Hippocampal formation (tissue), 2 donors: ENCODE data around the gene SEPTIN10.

ENCODE experiments used
- DNase-seq, 2 donors: peaks; one replicate each; lab custom pipeline; 2025; lab: John Stamatoyannopoulos, UW

SEPTIN10 gene

DNA sequence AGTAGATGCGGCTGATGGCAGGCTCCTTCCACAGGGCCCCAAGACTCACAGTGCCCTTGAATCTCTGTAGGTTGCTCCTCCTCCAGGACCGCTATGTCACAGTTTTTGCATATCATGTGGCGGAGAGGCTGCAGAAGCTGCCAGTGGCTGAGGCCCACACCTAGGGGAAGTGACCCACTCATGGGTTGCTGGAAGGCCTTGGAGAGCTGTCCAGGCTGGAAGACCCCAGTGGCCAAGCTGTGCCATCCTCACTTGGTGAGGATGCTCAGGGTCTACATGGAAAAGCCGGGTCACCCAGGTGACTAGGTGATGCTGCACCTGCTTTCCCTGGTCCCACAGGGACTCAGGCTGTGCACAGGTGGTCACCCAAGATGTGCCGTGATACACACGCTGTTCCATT is 90.6 kb downstream of the SEPTIN10 start:
- DNase-seq = no peak

- DNase-seq = no peak
Measured at GRCh38 chr2:109522063-109522374, 91.7 kb downstream of the SEPTIN10 start.

DNA sequence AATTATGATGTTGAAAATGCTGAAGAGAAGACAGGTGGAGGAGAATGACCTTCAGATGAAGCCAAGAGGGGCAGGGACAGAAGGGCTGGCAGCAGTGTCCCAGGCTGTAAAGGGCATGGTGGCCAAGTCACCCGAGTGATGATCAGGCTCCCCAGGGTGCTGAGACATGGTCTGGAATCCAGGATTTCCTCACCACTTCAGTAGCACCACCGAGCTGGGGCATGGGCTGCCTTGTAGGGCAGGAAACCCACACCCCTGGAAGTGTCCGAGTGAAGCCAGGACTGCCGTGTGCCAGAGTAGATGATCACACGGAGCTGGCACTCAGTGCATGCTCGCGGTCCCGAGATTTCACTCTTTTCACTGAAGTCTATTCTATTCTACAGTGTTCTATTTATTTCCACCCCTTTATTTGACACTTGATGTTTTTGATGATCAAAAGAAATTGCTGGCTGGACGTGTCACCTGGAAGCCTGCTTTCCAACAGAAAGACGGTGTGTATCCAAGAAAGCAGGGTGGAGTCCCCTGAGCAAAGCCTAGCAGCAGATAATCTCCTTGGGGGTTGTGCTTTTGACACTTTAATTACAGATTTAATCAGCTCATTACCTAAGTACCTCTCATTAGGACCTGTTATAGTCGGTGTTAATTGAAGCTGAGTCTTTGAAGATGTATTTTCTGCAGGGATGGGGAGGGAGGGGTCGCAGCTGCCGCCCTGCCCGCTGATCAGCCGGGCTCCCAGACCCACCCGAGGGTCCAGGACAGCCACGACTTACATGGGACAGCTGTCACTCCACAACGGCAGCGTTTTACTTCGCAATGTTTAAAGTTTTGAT is 92.3 kb downstream of the SEPTIN10 start:
- no peak for DNase-seq

GRCh38 chr2:109519513-109519912 is 94.3 kb downstream of the SEPTIN10 start:
- no peak for DNase-seq

DNA sequence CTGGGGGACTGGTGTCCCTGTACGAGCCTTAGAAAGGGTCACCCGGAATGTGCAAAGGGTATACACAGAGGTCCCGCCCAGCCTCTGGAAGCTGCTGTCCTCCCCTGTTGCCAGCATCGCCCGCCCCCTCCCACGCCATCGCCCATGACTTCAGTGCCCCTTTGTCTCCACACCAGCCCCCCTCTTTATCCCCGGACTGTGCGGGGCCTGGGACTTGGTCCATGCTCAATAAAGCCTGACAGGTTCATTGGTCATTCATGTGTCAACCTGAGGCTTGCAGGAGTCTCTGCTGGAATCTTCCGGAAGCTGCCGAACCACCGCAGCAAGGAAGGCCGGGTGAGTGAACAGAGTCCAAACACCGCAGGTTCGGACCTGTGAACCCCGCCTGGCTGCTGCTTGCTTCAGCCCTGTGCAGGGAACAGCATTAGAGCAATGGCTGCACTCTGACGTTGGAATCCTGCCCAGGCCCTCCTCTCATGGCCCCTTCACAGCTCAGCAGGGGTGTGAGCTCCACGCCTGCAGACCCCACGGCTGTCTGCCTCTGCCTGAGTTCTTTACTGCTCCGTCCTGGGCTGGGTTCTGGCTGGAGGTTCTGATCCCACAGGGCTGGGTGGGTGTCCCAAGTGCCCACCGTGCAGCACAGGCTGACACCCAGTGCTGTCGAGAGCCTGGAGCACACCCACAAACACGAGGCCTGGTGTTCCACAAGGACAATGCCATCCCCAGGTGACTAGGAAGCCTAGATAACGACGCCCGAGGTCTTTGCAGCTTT is 96.5 kb downstream of the SEPTIN10 start:
- DNase-seq = no peak

GRCh38 chr2:109516445-109517117 is 97.2 kb downstream of the SEPTIN10 start:
- DNase-seq = no peak

- DNase-seq = no peak
Measured at GRCh38 chr2:109514857-109515256, 98.9 kb downstream of the SEPTIN10 start.

- peak in 1 of 2 donors; percentile 19 for DNase-seq
Measured at GRCh38 chr2:109513749-109514588, 99.8 kb downstream of the SEPTIN10 start.

DNA sequence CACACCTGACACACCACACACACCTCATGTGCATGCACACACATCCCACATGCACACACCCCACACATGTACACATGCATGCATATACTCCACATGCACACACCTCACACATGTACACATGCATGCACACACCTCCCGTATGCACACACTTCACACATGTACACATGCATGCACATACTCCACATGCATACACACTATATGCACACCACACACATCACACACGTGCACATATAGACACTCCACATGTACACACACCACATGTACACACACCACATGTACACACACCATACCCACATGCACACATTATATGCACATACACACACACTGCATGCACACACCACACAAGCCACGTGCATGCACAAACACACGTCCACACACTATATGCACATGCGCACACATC is 100.5 kb downstream of the SEPTIN10 start:
- DNase-seq = no peak

DNA sequence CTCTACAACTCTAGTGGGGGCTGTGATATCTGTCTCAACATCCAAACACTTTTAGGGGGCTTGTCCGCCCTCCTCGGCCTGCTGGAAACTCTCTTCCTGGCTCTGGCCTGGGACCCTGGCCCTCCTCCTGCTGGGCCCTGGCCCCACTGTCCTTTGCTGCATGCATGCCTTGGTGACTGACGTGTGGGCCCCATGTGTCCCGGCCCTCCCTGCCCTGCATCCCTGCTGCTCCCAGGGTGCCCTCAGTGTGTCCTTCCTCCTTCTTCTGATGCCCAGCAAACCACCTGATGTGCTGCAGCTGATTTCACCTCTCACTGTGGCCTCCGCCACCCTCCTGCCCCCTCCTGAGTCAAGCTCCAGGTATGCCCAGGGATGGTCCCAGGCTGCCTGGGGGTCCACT is 101.7 kb downstream of the SEPTIN10 start:
- DNase-seq = no peak

DNA sequence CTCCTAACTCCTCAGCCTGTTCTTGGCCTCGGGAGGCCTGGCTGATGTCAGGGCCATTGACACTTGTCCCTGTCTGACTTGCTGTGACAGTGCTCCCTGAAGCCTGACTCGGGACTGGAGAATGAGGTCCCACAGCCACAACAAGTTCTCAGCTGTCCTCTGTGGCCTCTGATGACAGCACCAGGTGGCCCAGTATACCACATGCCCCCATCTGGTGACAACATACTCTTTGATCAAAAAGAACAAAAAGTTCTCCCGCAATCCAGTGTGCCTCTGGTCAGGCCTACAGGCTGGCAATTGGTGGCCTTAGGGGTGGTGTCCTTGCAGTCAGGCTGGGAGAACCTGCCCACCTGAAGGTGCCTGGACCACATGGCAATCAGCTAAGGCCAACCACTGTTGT is 102.6 kb downstream of the SEPTIN10 start:
- DNase-seq = no peak

DNA sequence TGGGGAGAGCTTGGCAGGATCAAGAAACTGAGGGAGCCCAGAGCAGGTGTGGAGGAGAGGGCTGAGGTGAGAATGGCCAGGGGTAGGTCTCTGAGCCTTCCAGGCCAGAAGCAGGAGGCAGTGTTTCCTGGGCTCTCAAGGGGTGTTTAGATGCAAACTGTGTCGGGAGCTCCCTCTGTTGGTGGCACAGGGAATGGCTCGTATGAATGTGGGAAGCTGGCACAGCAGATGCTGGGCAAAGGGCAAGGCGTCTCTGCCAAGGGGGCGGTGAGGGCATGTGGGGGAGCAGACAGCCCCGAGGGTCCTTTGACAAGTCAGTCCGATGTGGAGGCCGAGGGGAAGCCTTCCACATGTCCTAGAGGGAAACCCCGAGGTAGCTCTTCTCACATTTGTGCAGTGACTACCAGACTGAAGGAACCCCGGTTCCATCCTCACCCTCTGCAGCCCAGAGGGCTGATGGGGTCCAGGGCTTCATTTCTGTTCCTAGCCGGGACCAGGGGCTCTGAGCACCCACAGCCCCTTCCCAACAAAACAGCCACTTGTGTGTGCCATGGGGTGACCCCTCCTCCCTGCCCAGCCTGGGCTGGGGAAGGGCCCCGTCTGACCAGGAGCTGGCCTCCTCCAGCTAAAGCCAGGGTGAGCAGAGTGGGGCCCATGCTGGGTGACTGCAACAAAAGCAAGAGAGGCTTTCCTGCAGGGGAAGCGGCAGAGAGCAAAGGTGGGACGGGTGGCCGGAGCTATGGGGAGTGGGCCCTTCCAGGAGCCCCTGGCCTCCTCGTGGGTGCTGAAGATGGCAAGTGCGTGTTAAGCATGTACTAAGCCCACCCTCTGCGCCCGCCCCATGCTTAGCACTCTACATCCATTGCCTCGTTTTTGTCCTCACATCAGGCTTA is 103.4 kb downstream of the SEPTIN10 start:
- peak; percentile 50 for DNase-seq

DNA sequence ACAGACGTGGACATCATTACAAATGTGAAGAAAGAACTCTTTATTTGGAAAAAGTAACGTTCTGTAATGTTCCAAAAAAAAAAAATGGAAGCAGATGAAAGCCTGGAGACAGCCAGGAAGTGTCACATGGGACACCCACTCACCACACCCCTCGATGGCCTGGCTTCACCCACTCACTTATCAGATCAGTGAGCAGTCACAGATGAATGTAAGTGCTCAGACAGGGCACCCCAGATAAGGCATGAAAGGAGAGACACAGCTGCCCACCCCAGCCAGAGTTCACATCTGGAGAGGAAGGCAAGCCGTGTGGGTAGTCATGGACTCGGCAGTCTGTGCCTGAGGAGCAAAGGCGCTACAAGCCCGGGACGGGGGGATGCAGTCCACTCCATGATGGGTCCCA is 105.2 kb downstream of the SEPTIN10 start:
- DNase-seq = no peak

DNA sequence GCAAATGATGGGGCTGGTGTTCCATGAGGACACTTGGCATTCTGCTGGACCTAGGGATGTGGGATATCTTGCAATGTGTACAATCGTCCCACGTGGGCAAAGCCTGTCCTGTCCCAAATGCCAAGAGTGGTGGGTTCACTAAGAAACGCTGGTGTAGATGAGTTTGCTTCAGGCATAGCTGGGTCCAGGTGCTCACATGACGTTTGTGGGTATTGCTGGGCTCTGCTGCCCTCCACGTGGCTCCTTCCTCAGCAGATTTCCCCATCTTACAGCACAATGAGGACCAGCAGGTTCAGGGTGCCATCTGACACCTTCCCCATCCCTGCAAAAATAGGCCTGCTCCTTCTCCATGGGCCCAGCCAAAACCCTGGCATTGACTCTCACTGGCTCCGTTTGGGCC is 105.9 kb downstream of the SEPTIN10 start:
- no peak for DNase-seq

DNA sequence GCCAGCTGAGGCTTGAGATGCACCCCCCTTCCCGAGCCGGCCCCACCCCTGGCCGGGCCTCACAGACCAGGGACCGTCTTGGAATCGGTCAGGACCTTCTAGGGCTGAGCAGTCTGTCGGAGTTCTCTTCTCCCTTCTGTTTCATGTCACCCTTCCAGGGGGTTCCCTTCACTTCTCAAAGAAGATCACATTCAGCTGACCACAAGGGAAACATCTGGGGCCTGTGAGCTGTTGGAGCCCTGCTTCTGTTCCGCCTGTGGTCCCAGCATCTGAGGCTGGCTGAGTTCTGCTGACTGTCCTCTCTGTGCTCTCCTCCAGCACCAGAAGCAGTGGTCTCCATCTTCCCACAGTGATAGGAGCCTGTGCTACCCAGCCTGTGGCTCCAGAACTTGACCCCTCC is 106.5 kb downstream of the SEPTIN10 start:
- peak in 1 of 2 donors; percentile 27 for DNase-seq

DNA sequence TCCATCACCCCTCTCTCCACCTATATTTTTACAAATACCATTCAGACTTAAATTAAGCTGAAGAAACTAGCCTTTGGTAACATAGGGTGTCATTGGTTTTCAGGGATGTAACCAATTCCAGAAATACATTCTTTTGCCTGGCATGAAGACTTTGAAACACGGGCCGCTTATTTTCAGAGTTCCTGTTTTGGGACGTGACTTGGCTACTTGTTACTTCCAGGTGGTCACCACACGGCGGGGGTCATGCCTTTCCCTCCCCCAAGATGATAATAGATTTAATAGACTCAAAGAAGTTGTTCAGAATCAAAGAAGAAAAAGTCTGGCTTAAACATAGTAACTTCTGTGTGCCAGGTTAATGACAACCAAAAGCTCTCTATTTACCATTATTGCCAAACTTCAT is 110.6 kb downstream of the SEPTIN10 start:
- no peak for DNase-seq

DNA sequence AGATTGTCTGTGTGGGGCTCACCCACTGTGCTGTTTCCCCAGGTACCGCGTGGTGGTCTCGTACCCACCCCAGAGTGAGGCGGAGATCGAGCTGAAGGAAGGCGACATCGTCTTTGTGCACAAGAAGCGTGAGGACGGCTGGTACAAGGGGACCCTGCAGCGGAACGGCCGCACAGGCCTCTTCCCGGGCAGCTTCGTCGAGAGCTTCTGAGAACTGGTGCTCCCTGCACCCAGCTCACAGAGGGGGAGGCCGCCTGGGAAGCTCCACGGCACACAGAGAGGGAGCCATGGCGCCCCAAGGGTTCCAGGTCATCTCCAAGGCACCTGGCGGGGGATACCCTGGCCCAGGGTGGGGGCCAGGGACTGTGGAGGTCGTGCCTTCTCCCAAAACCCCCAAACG is 112.3 kb downstream of the SEPTIN10 start:
- no peak for DNase-seq

DNA sequence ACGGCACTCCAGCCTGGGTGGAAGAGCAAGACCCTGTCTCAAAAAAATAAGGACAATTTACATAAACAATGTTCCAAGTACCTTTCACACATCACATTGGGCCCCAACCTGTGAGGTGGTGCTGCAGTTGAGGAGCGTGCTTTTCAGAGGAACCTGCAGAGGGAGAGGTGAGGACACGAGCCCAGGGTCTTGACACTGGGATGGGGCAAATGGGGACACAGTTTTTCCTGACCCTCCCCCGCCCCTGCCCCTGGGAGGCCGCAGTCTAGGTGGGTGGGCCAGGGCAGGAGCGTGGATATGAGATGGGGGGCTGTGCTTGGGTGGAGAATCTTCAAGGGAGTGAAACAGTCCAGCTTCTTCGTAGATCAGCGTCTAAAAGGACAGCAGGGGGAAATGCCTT is 112.9 kb downstream of the SEPTIN10 start:
- DNase-seq = no peak

GRCh38 chr2:109499566-109499965 is 114.2 kb downstream of the SEPTIN10 start:
- no peak for DNase-seq

- DNase-seq = no peak
Measured at GRCh38 chr2:109498906-109499305, 114.9 kb downstream of the SEPTIN10 start.
